HFFc6 (cell line): ENCODE measurements around the gene SMIM45.
A peak's percentile ranks its signal among the peaks of the same experiment; 100 is the strongest.

ENCODE experiments used
- DNase-seq: peaks from one replicate; pipeline ENCODE4 v3.0.0-alpha.2; 2018
- H3K27ac Mint-ChIP-seq: 2 replicates; pipeline ENCODE4 v1.8.0; 2020; ENCODE audit warnings: mild to moderate bottlenecking, mixed read lengths
- H3K27me3 Mint-ChIP-seq: 2 replicates; pipeline ENCODE4 v1.8.0; 2021; ENCODE audit warnings: mild to moderate bottlenecking, moderate library complexity, mixed read lengths; ENCODE audit not compliant: insufficient read depth
- H3K36me3 Mint-ChIP-seq: 2 replicates; pipeline ENCODE4 v1.8.0; 2021; ENCODE audit warnings: low read depth, mixed read lengths
- H3K4me1 Mint-ChIP-seq: 2 replicates; pipeline ENCODE4 v1.8.0; 2020; ENCODE audit warnings: low read depth, mixed read lengths
- H3K4me3 Mint-ChIP-seq: 2 replicates; pipeline ENCODE4 v1.8.0; 2020; ENCODE audit warnings: mild to moderate bottlenecking, moderate library complexity, mixed read lengths
- H3K9me3 Mint-ChIP-seq: 2 replicates; pipeline ENCODE4 v1.8.0; 2020; ENCODE audit warnings: mild to moderate bottlenecking, mixed read lengths
- TF ChIP-seq, protein P1 (sequence below): fragments of 200-600 bp; sonication (generic); IDR thresholded peaks from 2 replicates; pipeline ENCODE4 v1.5.0; 2021; ENCODE audit warnings: antibody characterized with exemption, mild to moderate bottlenecking

The SMIM45 gene

DNA sequence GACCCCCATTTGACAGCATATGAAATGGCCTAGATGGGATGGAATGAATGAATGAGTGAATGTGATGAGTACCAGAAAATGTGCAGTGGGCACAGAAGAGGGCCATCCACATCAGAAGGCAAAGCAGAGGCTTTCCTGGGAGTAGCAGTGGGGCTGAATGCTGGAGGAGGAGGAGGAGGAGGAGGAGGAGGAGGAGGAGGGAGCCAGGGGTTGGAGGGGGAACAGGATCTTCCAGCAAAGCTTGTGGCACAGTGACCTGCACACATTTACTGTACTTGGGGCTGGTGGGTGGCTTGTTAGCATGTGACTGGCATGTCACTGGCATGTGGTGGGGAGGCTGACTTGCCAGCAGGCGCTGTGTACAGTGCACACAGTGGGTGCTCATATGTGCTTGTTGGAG lies 26.8 kb downstream of the SMIM45 start:
- TF ChIP-seq, protein P1, sequence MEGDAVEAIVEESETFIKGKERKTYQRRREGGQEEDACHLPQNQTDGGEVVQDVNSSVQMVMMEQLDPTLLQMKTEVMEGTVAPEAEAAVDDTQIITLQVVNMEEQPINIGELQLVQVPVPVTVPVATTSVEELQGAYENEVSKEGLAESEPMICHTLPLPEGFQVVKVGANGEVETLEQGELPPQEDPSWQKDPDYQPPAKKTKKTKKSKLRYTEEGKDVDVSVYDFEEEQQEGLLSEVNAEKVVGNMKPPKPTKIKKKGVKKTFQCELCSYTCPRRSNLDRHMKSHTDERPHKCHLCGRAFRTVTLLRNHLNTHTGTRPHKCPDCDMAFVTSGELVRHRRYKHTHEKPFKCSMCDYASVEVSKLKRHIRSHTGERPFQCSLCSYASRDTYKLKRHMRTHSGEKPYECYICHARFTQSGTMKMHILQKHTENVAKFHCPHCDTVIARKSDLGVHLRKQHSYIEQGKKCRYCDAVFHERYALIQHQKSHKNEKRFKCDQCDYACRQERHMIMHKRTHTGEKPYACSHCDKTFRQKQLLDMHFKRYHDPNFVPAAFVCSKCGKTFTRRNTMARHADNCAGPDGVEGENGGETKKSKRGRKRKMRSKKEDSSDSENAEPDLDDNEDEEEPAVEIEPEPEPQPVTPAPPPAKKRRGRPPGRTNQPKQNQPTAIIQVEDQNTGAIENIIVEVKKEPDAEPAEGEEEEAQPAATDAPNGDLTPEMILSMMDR: no peak
- no peak overlapping the region for H3K4me3 Mint-ChIP-seq
- H3K4me1 Mint-ChIP-seq: peaks cover 12% of the 10 kb centered on the region
- no peaks in the 10 kb centered on the region for H3K9me3 Mint-ChIP-seq
- peaks cover 46% of the 10 kb centered on the region for H3K27me3 Mint-ChIP-seq
- no peak overlapping the region for H3K27ac Mint-ChIP-seq
- DNase-seq: no peak
- H3K36me3 Mint-ChIP-seq: no peaks in the 10 kb centered on the region

DNA sequence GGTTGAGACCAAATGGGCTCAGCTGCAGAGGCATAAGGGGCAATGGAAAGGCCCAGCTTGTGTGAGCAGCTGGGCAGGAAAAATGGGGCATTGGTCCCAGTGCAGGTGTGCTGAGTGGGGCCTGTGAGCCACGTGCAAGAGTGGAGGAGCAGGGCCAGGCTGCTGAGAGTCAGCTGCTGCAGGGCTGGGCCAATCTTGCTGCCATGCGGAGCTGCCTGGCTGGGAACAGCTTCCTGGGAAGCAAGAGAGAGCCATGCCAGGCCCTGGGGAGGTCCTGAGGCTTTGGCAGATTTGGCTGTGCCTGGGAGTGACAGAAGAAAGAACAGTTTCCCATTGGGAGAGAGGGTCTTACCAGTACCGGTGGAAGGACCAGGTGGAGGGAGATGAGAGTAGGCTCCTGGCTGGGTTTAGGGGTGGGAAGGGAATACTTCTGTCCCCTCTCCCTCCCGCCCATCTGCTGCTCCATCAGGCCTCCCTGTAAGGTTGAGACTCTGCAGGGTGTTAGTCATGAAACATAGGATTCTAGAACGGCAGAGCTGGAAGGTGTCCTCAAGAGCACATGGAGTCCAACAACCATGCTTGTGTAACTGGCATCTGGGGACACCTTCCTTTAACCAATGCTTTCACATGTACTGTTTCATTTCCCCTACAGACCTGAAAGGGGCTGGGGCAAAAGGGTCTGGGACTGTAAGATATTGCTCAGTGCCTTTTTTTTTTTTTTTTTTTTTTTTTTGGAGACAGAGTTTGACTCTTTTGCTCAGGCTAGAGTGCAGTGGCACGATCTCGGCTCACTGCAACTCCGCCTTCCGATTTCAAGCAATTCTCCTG lies 27.7 kb downstream of the SMIM45 start:
- Mint-ChIP-seq H3K36me3 (no peaks in the 10 kb centered on the region), H3K27ac (no peak overlapping the region), H3K9me3 (no peaks in the 10 kb centered on the region), H3K27me3 (peaks cover 50% of the 10 kb centered on the region), H3K4me1 (peaks cover 12% of the 10 kb centered on the region), H3K4me3 (no peak overlapping the region)
- TF ChIP-seq, protein P1: no peak
- no peak for DNase-seq

DNA sequence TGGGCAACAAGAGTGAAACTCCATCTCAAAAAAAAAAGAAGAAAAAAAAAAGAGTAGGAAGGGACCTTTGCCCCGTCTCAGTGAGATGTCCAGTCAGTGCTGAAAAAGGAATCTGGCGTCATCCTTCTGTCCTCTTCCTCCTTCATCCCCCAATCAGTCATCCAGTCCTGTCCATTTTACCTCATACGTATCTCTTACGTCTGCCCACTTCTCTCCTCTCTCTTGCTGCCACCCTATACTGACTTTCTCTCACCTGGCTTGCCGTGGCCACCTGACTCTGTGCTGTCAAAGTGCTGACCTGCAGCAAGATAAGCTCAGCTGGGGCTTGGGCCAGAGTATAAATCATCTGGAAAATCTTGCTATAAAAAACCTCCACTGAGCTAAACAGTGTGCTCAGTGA lies 30.9 kb downstream of the SMIM45 start:
- H3K27me3 Mint-ChIP-seq: peaks cover 51% of the 10 kb centered on the region
- no peak overlapping the region for H3K4me3 Mint-ChIP-seq
- no peak for DNase-seq
- H3K9me3 Mint-ChIP-seq: peaks cover 4% of the 10 kb centered on the region; the same call in 1 of the 2 replicates
- TF ChIP-seq, protein P1: no peak
- H3K27ac Mint-ChIP-seq: no peak overlapping the region
- no peaks in the 10 kb centered on the region for H3K36me3 Mint-ChIP-seq
- H3K4me1 Mint-ChIP-seq: peaks cover 6% of the 10 kb centered on the region

DNA sequence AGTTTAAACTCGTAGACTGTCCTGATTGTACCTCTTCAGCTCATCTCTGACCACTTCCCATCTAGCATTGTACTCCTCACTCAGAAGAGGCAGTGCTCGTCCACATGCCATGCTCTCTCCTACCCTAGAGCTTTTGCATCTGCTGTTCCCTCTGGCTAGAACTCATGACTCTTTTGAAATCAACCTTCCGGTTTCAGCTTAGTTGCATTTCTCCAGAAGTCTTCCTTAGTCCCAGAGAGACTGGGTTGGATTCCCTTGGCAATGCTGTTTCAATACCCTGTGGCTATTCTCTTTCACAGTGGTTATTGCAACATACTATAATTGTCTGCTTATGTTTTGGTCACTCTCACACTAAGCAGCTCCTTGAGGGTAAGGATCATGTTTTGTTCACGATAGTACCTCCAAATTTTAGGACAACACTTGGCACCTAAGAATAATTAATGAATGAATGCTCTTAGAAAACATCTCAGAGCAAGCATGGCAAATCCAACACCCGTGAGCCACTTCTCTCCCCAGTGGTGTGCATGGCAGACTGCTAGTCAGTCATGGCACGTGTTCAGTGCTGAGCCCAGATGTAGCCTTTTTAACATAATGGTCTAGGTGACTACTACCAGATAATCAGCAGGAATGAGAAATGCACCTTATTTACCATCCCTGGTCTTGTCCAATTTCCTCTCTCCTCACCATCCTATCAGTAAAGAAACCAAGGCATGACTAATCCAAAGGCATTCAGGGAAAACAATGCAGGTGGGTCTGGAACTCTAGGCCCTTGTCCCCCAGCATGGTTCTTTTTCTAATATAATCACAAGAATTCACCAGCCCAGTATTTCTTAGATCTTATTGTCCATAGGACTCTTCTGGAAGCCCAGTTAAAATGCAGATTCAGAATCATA lies 31.8 kb downstream of the SMIM45 start:
- no peak overlapping the region for H3K4me3 Mint-ChIP-seq
- H3K36me3 Mint-ChIP-seq: no peaks in the 10 kb centered on the region
- H3K27ac Mint-ChIP-seq: no peak overlapping the region
- TF ChIP-seq, protein P1: no peak
- DNase-seq: peak; percentile 33
- H3K9me3 Mint-ChIP-seq: peaks cover 4% of the 10 kb centered on the region; the same call in 1 of the 2 replicates
- peaks cover 47% of the 10 kb centered on the region for H3K27me3 Mint-ChIP-seq
- peaks cover 6% of the 10 kb centered on the region for H3K4me1 Mint-ChIP-seq

DNA sequence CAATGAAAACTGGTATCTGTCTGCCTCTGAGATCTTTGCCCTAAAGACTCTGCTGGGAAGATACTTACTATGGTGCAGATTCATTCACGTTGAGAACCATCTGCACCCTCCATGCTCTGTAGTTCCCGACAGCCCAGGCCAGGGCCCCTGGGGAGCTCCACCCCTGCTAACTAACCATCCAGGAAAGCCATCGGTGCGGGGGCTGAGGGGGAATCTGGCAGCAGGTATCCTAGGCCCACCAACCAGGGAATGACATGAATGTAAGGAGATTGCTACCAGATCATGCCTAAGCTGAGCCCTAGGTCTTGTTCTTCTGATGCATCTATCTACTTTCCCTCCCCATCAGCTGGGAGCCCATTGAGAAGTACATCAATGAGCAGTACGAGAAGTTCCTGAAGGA lies 35.3 kb downstream of the SMIM45 start:
- DNase-seq: no peak
- H3K4me1 Mint-ChIP-seq: peaks cover 6% of the 10 kb centered on the region
- TF ChIP-seq, protein P1: no peak
- peaks cover 4% of the 10 kb centered on the region; the same call in 1 of the 2 replicates for H3K9me3 Mint-ChIP-seq
- H3K36me3 Mint-ChIP-seq: no peaks in the 10 kb centered on the region
- peaks cover 56% of the 10 kb centered on the region for H3K27me3 Mint-ChIP-seq
- no peak overlapping the region for H3K4me3 Mint-ChIP-seq
- no peak overlapping the region for H3K27ac Mint-ChIP-seq
